Esophagus muscularis mucosa (tissue), 4 donors: ENCODE data around the gene RAD51B. TPM values are rescaled to one million over a fixed set of nuclear protein-coding genes. Genes with fewer than 3 reads are reported as not detected.

Experiments used
- DNase-seq: peaks from one replicate; pipeline ENCODE4 v3.0.0-alpha.2; 2017; ENCODE audit errors: extremely low spot score
- H3K27ac ChIP-seq, 4 donors: fragments of 200-600 bp; sonication (generic); replicated peaks in 1 of 4; 1 replicate in 3 of 4; 2 replicates in 1 of 4; pipeline ENCODE4 v1.5.1; 2016 to 2019; ENCODE audit warnings: mild to moderate bottlenecking in 1 of 4
- H3K27me3 ChIP-seq, 4 donors: fragments of 200-600 bp; sonication (generic); one replicate each; pipeline versions ENCODE4 v1.5.1 to v1.6.0; 2016 to 2019
- H3K36me3 ChIP-seq, 4 donors: fragments of 200-600 bp; sonication (generic); one replicate each; pipeline ENCODE4 v1.5.1; 2016 to 2019
- H3K4me1 ChIP-seq, 4 donors: fragments of 200-600 bp; sonication (generic); one replicate each; pipeline ENCODE4 v1.5.1; 2016 to 2019
- H3K4me3 ChIP-seq, 4 donors: fragments of 200-600 bp; sonication (generic); 1 replicate in 2 of 4; 2 replicates in 2 of 4; pipeline ENCODE4 v1.5.1; 2016 to 2019; ENCODE audit warnings: mild to moderate bottlenecking in 4 of 4, moderate library complexity in 1 of 4
- H3K9me3 ChIP-seq, 4 donors: fragments of 200-600 bp; sonication (generic); 1 replicate in 3 of 4; 2 replicates in 1 of 4; pipeline ENCODE4 v1.5.1; 2016 to 2019
- CTCF ChIP-seq, 3 experiments: fragments of 200-600 bp in 2 of 3; fragments of 450-650 bp in 1 of 3; sonication (generic) in 2 of 3; IDR thresholded peaks; one replicate each; pipeline ENCODE4 v1.5.1; 2017 to 2019; ENCODE audit warnings: antibody characterized with exemption in 3 of 3, mild to moderate bottlenecking in 2 of 3, moderate library complexity in 1 of 3
- EP300 ChIP-seq: sonication (generic); formaldehyde crosslinking; IDR thresholded peaks from one replicate; pipeline ENCODE4 v1.6.1; 2017; ENCODE audit warnings: antibody characterized with exemption
- POLR2A ChIP-seq: fragments of 450-650 bp; IDR thresholded peaks from one replicate; pipeline ENCODE4 v1.6.1; 2017; ENCODE audit warnings: antibody characterized with exemption, moderate library complexity, mild to moderate bottlenecking, low read depth
- POLR2AphosphoS5 ChIP-seq, 2 donors: sonication (generic); formaldehyde crosslinking; IDR thresholded peaks; one replicate each; pipeline ENCODE4 v1.6.1; 2017; ENCODE audit warnings: antibody characterized with exemption in 2 of 2
- WGBS: methylation state at CpG from one replicate; pipeline ENCODE4 v1.1.5; 2018; 5-methylcytosine and 5-hydroxymethylcytosine counted together
- intact Hi-C: fragments of 100-400 bp; cut with DNase I; formaldehyde crosslinking; loops from one replicate; pipeline ENCODE4 v1.15.1; 2023
- total RNA-seq, 4 donors: library from RNA; depleted of rRNA; stranded (reverse); fragments of >200 nt; gene quantifications; one replicate each; pipeline versions ENCODE4 v1.1.0 to v1.2.1, GENCODE V29; 2016

Gene RAD51B
- total RNA-seq, 4 donors from 2014 or later: 2.8 to 11.1 (median 5.1) TPM

GRCh38 chr14:68712703-68713370, 893.3 kb downstream of the RAD51B start:
- no peak overlapping the region for H3K27ac ChIP-seq
- no peaks in the 10 kb centered on the region for H3K9me3 ChIP-seq
- H3K4me1 ChIP-seq: peaks cover 0 to 9% (median 2%) of the 10 kb centered on the region in 4 donors
- TF ChIP-seq POLR2AphosphoS5 (IDR thresholded peaks at IDR 0.05) (no peak), CTCF (IDR thresholded peaks at IDR 0.05) (no peak), EP300 (no peak), POLR2A (no peak)
- H3K4me3 ChIP-seq: no peak overlapping the region
- intact Hi-C loops: no loop called here
- WGBS: 95% methylated on average over 15 of the region's 15 CpGs
- H3K27me3 ChIP-seq: no peaks in the 10 kb centered on the region
- no peak for DNase-seq
- H3K36me3 ChIP-seq: no peaks in the 10 kb centered on the region

GRCh38 chr14:68713782-68714181, 894.2 kb downstream of the RAD51B start:
- Histone ChIP-seq H3K36me3 (no peaks in the 10 kb centered on the region), H3K4me3 (no peak overlapping the region), H3K27ac (no peak overlapping the region), H3K9me3 (no peaks in the 10 kb centered on the region), H3K4me1 (peaks cover 0 to 9% (median 2%) of the 10 kb centered on the region in 4 donors), H3K27me3 (no peaks in the 10 kb centered on the region)
- TF ChIP-seq POLR2AphosphoS5 (IDR thresholded peaks at IDR 0.05): no peak
- TF ChIP-seq POLR2A: no peak
- TF ChIP-seq CTCF (IDR thresholded peaks at IDR 0.05): no peak
- TF ChIP-seq EP300: no peak
- no peak for DNase-seq
- WGBS: 86% methylated on average over 7 of the region's 7 CpGs
- intact Hi-C loops: no loop called here

- TF ChIP-seq POLR2AphosphoS5 (IDR thresholded peaks at IDR 0.05): no peak
- no peak for TF ChIP-seq POLR2A
- no peak for TF ChIP-seq EP300
- no peak for TF ChIP-seq CTCF (IDR thresholded peaks at IDR 0.05)
- H3K9me3 ChIP-seq: no peaks in the 10 kb centered on the region
- intact Hi-C loops: no loop called here
- no peaks in the 10 kb centered on the region for H3K36me3 ChIP-seq
- H3K4me1 ChIP-seq: peaks cover 0 to 9% (median 2%) of the 10 kb centered on the region in 4 donors
- no peaks in the 10 kb centered on the region for H3K27me3 ChIP-seq
- WGBS: 71% methylated on average over 7 of the region's 7 CpGs
- no peak for DNase-seq
- H3K27ac ChIP-seq: no peak overlapping the region
- no peak overlapping the region for H3K4me3 ChIP-seq
Observed at GRCh38 chr14:68714991-68715924, 895.7 kb downstream of the RAD51B start.

- H3K27me3 ChIP-seq: no peaks in the 10 kb centered on the region
- TF ChIP-seq POLR2A: no peak
- TF ChIP-seq EP300: no peak
- TF ChIP-seq CTCF (IDR thresholded peaks at IDR 0.05): no peak
- no peak for TF ChIP-seq POLR2AphosphoS5 (IDR thresholded peaks at IDR 0.05)
- 98% methylated on average over 4 of the region's 4 CpGs for WGBS
- no peaks in the 10 kb centered on the region for H3K36me3 ChIP-seq
- DNase-seq: no peak
- H3K27ac ChIP-seq: no peak overlapping the region
- H3K4me1 ChIP-seq: peaks cover 0 to 9% (median 2%) of the 10 kb centered on the region in 4 donors
- H3K4me3 ChIP-seq: no peak overlapping the region
- intact Hi-C loops: no loop called here
- H3K9me3 ChIP-seq: no peaks in the 10 kb centered on the region
Observed at GRCh38 chr14:68716698-68717097, 897.1 kb downstream of the RAD51B start.
